ENCODE measurements around the gene WWC1. TPM values are rescaled to one million over a fixed set of nuclear protein-coding genes. Genes with fewer than 3 reads are reported as not detected.

WWC1 gene
- total RNA-seq, 2 experiments from 2014 or later = not detected

DNA sequence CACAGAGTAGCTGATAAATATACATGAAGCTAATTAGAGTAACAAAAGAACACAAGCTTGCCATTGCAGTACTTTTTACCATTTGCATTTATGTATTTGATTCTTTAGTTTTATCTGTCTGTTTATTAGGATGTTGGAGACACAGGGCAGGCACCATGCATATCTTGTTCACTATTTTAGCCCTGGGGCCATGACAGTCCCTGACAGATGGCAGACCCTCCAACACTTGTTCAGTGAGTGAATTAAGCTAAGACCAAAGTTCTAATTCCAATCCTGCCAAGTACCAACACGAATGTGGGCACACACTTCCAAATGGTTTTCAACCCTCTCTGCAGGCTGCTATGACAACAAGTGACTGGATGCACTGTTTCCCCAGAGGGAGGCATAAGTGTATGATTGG is 182.9 kb downstream of the WWC1 start:
- no TSS peak for BruUV-seq (replicated peaks)
- ChIA-PET CTCF (ENCODE audit: unreplicated experiment) (no interaction called here), POLR2A (no interaction called here)
- no peaks in the 10 kb centered on the region for H3K9me2 ChIP-seq (ENCODE audit: insufficient read depth, low read length)
- no peak for DNase-seq (ENCODE audit: low spot score)
- H3K9me3 ChIP-seq (ENCODE audit: low read length) = no peaks in the 10 kb centered on the region
- TF ChIP-seq EZH2phosphoT487 (IDR thresholded peaks at IDR 0.05; ENCODE audit: borderline replicate concordance, low read depth, low read length) = no peak
- TF ChIP-seq, protein P1, sequence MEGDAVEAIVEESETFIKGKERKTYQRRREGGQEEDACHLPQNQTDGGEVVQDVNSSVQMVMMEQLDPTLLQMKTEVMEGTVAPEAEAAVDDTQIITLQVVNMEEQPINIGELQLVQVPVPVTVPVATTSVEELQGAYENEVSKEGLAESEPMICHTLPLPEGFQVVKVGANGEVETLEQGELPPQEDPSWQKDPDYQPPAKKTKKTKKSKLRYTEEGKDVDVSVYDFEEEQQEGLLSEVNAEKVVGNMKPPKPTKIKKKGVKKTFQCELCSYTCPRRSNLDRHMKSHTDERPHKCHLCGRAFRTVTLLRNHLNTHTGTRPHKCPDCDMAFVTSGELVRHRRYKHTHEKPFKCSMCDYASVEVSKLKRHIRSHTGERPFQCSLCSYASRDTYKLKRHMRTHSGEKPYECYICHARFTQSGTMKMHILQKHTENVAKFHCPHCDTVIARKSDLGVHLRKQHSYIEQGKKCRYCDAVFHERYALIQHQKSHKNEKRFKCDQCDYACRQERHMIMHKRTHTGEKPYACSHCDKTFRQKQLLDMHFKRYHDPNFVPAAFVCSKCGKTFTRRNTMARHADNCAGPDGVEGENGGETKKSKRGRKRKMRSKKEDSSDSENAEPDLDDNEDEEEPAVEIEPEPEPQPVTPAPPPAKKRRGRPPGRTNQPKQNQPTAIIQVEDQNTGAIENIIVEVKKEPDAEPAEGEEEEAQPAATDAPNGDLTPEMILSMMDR (conservative IDR thresholded peaks at IDR 0.05; ENCODE audit: low read length) = no peak
- no peak overlapping the region for H3K27ac ChIP-seq (ENCODE audit: low read depth, low read length, poor library complexity, severe bottlenecking)
- H3K4me3 ChIP-seq (ENCODE audit: low read depth, low read length, poor library complexity, severe bottlenecking) = no peak overlapping the region
- no peaks in the 10 kb centered on the region for H3K4me1 ChIP-seq (ENCODE audit: insufficient read depth, low read length, poor library complexity, severe bottlenecking)
- H4K20me1 ChIP-seq (ENCODE audit: insufficient read depth, low read length) = no peaks in the 10 kb centered on the region
- no peaks in the 10 kb centered on the region for H3K36me3 ChIP-seq (ENCODE audit: insufficient read depth, low read length)
- H3K4me2 ChIP-seq (ENCODE audit: low read length) = no peak overlapping the region
- no peak overlapping the region for H2AFZ ChIP-seq (ENCODE audit: low read length)
- no peaks in the 10 kb centered on the region for H3K79me2 ChIP-seq (ENCODE audit: insufficient read depth, low read depth, low read length)
- intact Hi-C loops (cut with micrococcal nuclease; ENCODE audit: unreplicated experiment) = no loop called here

DNA sequence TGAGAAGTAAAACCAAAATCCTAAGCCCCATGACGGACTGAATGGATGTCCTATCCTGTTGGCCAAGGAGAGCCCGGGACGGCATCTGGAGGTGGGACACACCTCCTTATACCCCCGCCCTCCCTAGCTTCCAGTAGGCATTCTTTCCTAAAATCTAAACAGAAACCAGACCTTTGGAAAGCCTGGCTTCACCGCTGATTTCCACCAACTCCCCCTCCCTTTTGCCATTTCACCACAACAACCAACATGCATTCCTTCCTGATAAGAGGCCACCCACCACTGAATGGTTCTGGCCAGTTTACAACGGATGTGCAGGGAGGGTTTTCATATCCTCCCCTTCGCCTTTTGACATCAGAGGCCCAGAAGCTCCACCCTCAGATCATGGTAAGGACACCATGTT is 185.6 kb downstream of the WWC1 start:
- Histone ChIP-seq H3K79me2 (ENCODE audit: insufficient read depth, low read depth, low read length) (no peaks in the 10 kb centered on the region), H3K4me3 (ENCODE audit: low read depth, low read length, poor library complexity, severe bottlenecking) (no peak overlapping the region), H3K9me2 (ENCODE audit: insufficient read depth, low read length) (no peaks in the 10 kb centered on the region), H3K27ac (ENCODE audit: low read depth, low read length, poor library complexity, severe bottlenecking) (no peak overlapping the region), H4K20me1 (ENCODE audit: insufficient read depth, low read length) (no peaks in the 10 kb centered on the region), H3K4me2 (ENCODE audit: low read length) (no peak overlapping the region), H3K36me3 (ENCODE audit: insufficient read depth, low read length) (no peaks in the 10 kb centered on the region), H2AFZ (ENCODE audit: low read length) (no peak overlapping the region), H3K9me3 (ENCODE audit: low read length) (no peaks in the 10 kb centered on the region), H3K4me1 (ENCODE audit: insufficient read depth, low read length, poor library complexity, severe bottlenecking) (peaks cover 11% of the 10 kb centered on the region)
- no TSS peak for BruUV-seq (replicated peaks)
- TF ChIP-seq, protein P1 (conservative IDR thresholded peaks at IDR 0.05; ENCODE audit: low read length) = no peak
- TF ChIP-seq EZH2phosphoT487 (IDR thresholded peaks at IDR 0.05; ENCODE audit: borderline replicate concordance, low read depth, low read length) = no peak
- DNase-seq (ENCODE audit: low spot score) = no peak
- ChIA-PET CTCF (ENCODE audit: unreplicated experiment) (no interaction called here), POLR2A (no interaction called here)
- intact Hi-C loops (cut with micrococcal nuclease; ENCODE audit: unreplicated experiment) = no loop called here

DNA sequence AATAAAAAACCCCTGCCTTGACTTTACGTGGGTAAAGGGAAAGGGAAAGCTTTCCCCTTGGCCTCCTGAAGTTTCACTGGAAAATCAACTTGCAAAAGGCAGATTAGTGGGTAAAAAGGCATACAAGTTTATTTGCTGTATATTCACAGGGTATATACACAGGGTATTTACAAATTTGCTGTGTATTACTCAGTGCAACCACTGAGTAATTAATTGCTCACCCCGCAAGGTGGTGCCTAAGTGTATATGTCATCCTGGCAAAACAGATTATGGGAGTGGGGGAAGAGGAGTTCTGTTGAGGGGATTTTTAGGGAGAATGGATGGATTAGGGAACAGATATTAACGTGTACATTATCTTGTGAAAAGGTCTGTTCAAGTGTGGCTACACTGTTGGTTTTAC is 187.7 kb downstream of the WWC1 start:
- H3K4me3 ChIP-seq (ENCODE audit: low read depth, low read length, poor library complexity, severe bottlenecking) = no peak overlapping the region
- H3K79me2 ChIP-seq (ENCODE audit: insufficient read depth, low read depth, low read length) = no peaks in the 10 kb centered on the region
- H3K9me3 ChIP-seq (ENCODE audit: low read length) = no peaks in the 10 kb centered on the region
- ChIA-PET POLR2A (interaction anchor here (0.6 kb wide), 1 partner anchor 138 kb away, joined by 5 read pairs; no protein-coding TSS in a partner anchor), CTCF (ENCODE audit: unreplicated experiment) (no interaction called here)
- H3K27ac ChIP-seq (ENCODE audit: low read depth, low read length, poor library complexity, severe bottlenecking) = no peak overlapping the region
- BruUV-seq (replicated peaks) = no TSS peak
- no peak overlapping the region for H3K4me2 ChIP-seq (ENCODE audit: low read length)
- no peaks in the 10 kb centered on the region for H4K20me1 ChIP-seq (ENCODE audit: insufficient read depth, low read length)
- H2AFZ ChIP-seq (ENCODE audit: low read length) = no peak overlapping the region
- intact Hi-C loops (cut with micrococcal nuclease; ENCODE audit: unreplicated experiment) = no loop called here
- DNase-seq (ENCODE audit: low spot score) = no peak
- H3K9me2 ChIP-seq (ENCODE audit: insufficient read depth, low read length) = no peaks in the 10 kb centered on the region
- TF ChIP-seq, protein P1 (conservative IDR thresholded peaks at IDR 0.05; ENCODE audit: low read length) = no peak
- TF ChIP-seq EZH2phosphoT487 (IDR thresholded peaks at IDR 0.05; ENCODE audit: borderline replicate concordance, low read depth, low read length) = no peak
- H3K36me3 ChIP-seq (ENCODE audit: insufficient read depth, low read length) = no peaks in the 10 kb centered on the region
- H3K4me1 ChIP-seq (ENCODE audit: insufficient read depth, low read length, poor library complexity, severe bottlenecking) = peaks cover 11% of the 10 kb centered on the region
